ENCODE measurements around the gene CHIC2. TPM values are rescaled to one million over a fixed set of nuclear protein-coding genes. Genes with fewer than 3 reads are reported as not detected.

CHIC2 gene
- total RNA-seq, 4 donors from 2014 or later: 29.8 to 40.4 (median 33.6) TPM

DNA sequence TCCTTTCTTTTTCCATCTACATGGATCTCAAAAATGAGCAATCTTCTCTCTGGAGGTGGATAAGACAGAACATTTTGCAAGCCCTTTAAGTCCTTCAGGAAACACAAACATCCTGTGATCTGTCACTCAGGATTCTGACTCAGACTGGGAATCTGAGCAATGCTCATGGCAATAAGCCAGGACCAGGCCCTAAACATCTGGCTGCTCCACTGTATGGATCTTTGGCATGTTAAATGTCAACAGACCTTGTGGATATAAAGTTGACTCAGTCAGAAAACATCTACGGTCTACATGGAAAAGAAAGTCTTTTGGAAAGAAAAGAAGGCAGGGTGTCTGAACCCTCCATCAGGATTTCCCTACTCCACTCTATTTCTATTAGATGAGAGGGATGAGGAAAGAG lies 17.8 kb upstream of the CHIC2 start:
- Histone ChIP-seq H3K9me3 (no peaks in the 10 kb centered on the region), H3K27ac (replicated peaks in 1 of 4) (peak overlapping the region in 1 of 4 donors; percentile 23), H3K36me3 (no peaks in the 10 kb centered on the region), H3K4me1 (peaks cover 0 to 7% (median 0%) of the 10 kb centered on the region in 4 donors), H3K4me3 (no peak overlapping the region), H3K27me3 (peaks cover 0 to 7% (median 0%) of the 10 kb centered on the region in 4 donors)
- TF ChIP-seq POLR2A (IDR thresholded peaks at IDR 0.05; ENCODE audit: low read depth) (no peak), POLR2AphosphoS5 (IDR thresholded peaks at IDR 0.05) (peak; percentile 7 to 48), EP300 (IDR thresholded peaks at IDR 0.05) (no peak)
- TF ChIP-seq, protein P1, sequence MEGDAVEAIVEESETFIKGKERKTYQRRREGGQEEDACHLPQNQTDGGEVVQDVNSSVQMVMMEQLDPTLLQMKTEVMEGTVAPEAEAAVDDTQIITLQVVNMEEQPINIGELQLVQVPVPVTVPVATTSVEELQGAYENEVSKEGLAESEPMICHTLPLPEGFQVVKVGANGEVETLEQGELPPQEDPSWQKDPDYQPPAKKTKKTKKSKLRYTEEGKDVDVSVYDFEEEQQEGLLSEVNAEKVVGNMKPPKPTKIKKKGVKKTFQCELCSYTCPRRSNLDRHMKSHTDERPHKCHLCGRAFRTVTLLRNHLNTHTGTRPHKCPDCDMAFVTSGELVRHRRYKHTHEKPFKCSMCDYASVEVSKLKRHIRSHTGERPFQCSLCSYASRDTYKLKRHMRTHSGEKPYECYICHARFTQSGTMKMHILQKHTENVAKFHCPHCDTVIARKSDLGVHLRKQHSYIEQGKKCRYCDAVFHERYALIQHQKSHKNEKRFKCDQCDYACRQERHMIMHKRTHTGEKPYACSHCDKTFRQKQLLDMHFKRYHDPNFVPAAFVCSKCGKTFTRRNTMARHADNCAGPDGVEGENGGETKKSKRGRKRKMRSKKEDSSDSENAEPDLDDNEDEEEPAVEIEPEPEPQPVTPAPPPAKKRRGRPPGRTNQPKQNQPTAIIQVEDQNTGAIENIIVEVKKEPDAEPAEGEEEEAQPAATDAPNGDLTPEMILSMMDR (IDR thresholded peaks at IDR 0.05): no peak
- DNase-seq (ENCODE audit: extremely low spot score): no peak
- intact Hi-C loops (cut with DNase I): no loop called here
- 54% methylated on average over 1 of the region's 1 CpG for WGBS

GRCh38 chr4:54077812-54078211 lies 13.4 kb upstream of the CHIC2 start:
- H3K27ac ChIP-seq (replicated peaks in 1 of 4): no peak overlapping the region
- peaks cover 0 to 7% (median 0%) of the 10 kb centered on the region in 4 donors for H3K27me3 ChIP-seq
- no peak overlapping the region for H3K4me3 ChIP-seq
- no peak for DNase-seq (ENCODE audit: extremely low spot score)
- no peaks in the 10 kb centered on the region for H3K9me3 ChIP-seq
- no peak for TF ChIP-seq POLR2A (IDR thresholded peaks at IDR 0.05; ENCODE audit: low read depth)
- no peak for TF ChIP-seq POLR2AphosphoS5 (IDR thresholded peaks at IDR 0.05)
- TF ChIP-seq EP300 (IDR thresholded peaks at IDR 0.05): no peak
- TF ChIP-seq, protein P1 (IDR thresholded peaks at IDR 0.05): no peak
- peaks cover 0 to 7% (median 0%) of the 10 kb centered on the region in 4 donors for H3K4me1 ChIP-seq
- no peaks in the 10 kb centered on the region for H3K36me3 ChIP-seq
- WGBS: 100% methylated on average over 1 of the region's 1 CpG
- intact Hi-C loops (cut with DNase I): no loop called here

- H3K4me1 ChIP-seq: peaks cover 0 to 2% (median 0%) of the 10 kb centered on the region in 4 donors
- H3K27me3 ChIP-seq: peaks cover 0 to 7% (median 0%) of the 10 kb centered on the region in 4 donors
- H3K36me3 ChIP-seq: no peaks in the 10 kb centered on the region
- no peak for DNase-seq (ENCODE audit: extremely low spot score)
- H3K9me3 ChIP-seq: no peaks in the 10 kb centered on the region
- intact Hi-C loops (cut with DNase I): no loop called here
- TF ChIP-seq POLR2A (IDR thresholded peaks at IDR 0.05; ENCODE audit: low read depth): no peak
- no peak for TF ChIP-seq EP300 (IDR thresholded peaks at IDR 0.05)
- TF ChIP-seq POLR2AphosphoS5 (IDR thresholded peaks at IDR 0.05): no peak
- TF ChIP-seq, protein P1 (IDR thresholded peaks at IDR 0.05): no peak
- no peak overlapping the region for H3K27ac ChIP-seq (replicated peaks in 1 of 4)
- no peak overlapping the region for H3K4me3 ChIP-seq
Measured at GRCh38 chr4:54076673-54077072, 12.3 kb upstream of the CHIC2 start.

- peaks cover 0 to 7% (median 0%) of the 10 kb centered on the region in 4 donors for H3K27me3 ChIP-seq
- no peak for DNase-seq (ENCODE audit: extremely low spot score)
- intact Hi-C loops (cut with DNase I): no loop called here
- H3K36me3 ChIP-seq: no peaks in the 10 kb centered on the region
- H3K27ac ChIP-seq (replicated peaks in 1 of 4): no peak overlapping the region
- TF ChIP-seq POLR2AphosphoS5 (IDR thresholded peaks at IDR 0.05) (no peak), POLR2A (IDR thresholded peaks at IDR 0.05; ENCODE audit: low read depth) (no peak), EP300 (IDR thresholded peaks at IDR 0.05) (no peak)
- TF ChIP-seq, protein P1 (IDR thresholded peaks at IDR 0.05): no peak
- no peaks in the 10 kb centered on the region for H3K4me1 ChIP-seq
- no peaks in the 10 kb centered on the region for H3K9me3 ChIP-seq
- no peak overlapping the region for H3K4me3 ChIP-seq
Measured at GRCh38 chr4:54074381-54074780, 10.0 kb upstream of the CHIC2 start.

DNA sequence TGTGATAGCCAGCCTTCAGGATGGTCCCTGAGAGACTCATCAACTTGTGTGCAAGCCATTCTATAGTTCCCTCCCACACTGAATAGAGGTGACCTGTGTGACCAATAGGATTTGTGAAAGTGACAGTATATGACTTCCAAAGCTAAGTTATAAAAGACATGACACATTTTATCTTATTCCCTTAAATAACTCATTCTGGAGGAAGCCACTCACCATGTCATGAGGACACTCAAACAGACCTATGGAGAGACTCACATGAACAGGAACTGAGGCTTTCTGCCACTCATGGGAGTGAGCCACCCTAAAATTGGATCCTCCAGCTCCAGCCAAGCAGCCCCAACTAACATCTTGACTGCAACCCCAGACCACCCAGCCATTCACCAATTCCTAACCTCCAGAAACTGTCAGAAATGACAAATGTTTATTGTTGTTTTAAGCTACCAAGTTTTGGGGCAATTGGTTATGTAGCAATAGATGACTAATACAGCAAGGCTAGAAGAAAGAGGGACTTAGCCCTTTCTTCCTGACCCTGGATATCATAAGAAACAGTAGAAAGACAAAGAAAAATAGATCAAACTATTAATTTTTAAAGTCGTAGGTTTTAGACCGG lies 9.0 kb upstream of the CHIC2 start:
- TF ChIP-seq POLR2AphosphoS5 (IDR thresholded peaks at IDR 0.05) (no peak), POLR2A (IDR thresholded peaks at IDR 0.05; ENCODE audit: low read depth) (no peak), EP300 (IDR thresholded peaks at IDR 0.05) (no peak)
- TF ChIP-seq, protein P1 (IDR thresholded peaks at IDR 0.05): no peak
- Histone ChIP-seq H3K27me3 (peaks cover 0 to under 1% (median 0%) of the 10 kb centered on the region in 4 donors), H3K36me3 (no peaks in the 10 kb centered on the region), H3K9me3 (no peaks in the 10 kb centered on the region), H3K27ac (replicated peaks in 1 of 4) (no peak overlapping the region), H3K4me1 (no peaks in the 10 kb centered on the region), H3K4me3 (no peak overlapping the region)
- WGBS: 100% methylated on average over 2 of the region's 2 CpGs
- no peak for DNase-seq (ENCODE audit: extremely low spot score)
- intact Hi-C loops (cut with DNase I): no loop called here
